ENCODE results near the gene PPM1H.
A peak's percentile ranks its signal among the peaks of the same experiment; 100 is the strongest.

Gene PPM1H

DNA sequence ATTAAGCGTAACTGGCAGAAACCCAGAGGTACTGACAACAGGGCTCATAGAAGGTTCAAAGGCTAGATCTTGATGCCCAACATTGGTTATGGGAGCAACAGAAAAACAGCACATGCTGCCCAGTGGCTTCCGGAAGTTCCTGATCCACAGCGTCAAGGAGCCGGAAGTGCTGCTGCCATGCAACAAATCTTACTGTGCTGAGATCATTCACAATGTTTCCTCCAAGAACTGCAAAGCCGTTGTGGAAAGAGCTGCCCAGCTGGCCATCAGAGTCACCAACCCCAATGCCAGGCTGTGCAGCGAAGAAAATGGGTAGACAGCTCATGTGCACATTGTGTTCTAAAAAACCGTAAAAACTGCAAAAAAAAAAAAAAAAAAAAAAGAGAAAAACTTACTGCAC is 276.0 kb downstream of the PPM1H start:
- peaks cover 0 to 10% of the 10 kb centered on the region in 2 donors for H3K9me3 ChIP-seq (replicated peaks in 1 of 2; ENCODE audit: control insufficient read depth in 2 of 2, insufficient read depth in 1 of 2, low read depth in 1 of 2, low read length in 2 of 2)
- WGBS, 2 donors (ENCODE audit: extremely low coverage in 2 of 2, insufficient read length in 2 of 2, insufficient replicate concordance in 1 of 2) = no CpG with 5 or more reads among the region's 7 CpGs
- no peaks in the 10 kb centered on the region for H3K27me3 ChIP-seq (ENCODE audit: control insufficient read depth in 3 of 3, insufficient read depth in 3 of 3, low read depth in 1 of 3, low read length in 3 of 3)
- DNase-seq (ENCODE audit: low spot score) = no peak
- H2AK5ac ChIP-seq (ENCODE audit: low read depth, low read length) = peak overlapping the region; percentile 40
- H4K8ac ChIP-seq (ENCODE audit: low read depth, low read length) = no peak overlapping the region
- no peak overlapping the region for H2BK120ac ChIP-seq (ENCODE audit: low read depth, low read length)
- H3K36me3 ChIP-seq (replicated peaks in 1 of 2; ENCODE audit: control insufficient read depth in 2 of 2, insufficient read depth in 2 of 2, low read length in 2 of 2) = no peaks in the 10 kb centered on the region
- H3K4ac ChIP-seq (ENCODE audit: low read length) = no peak overlapping the region
- H2AFZ ChIP-seq (ENCODE audit: low read length) = no peak overlapping the region
- H3K14ac ChIP-seq (ENCODE audit: low read length) = no peak overlapping the region
- H3K4me3 ChIP-seq (ENCODE audit: low read length in 2 of 2) = no peak overlapping the region
- H3K79me1 ChIP-seq (ENCODE audit: low read depth, low read length) = no peaks in the 10 kb centered on the region
- H2BK15ac ChIP-seq (ENCODE audit: low read length) = peak overlapping the region; percentile 51
- no peak overlapping the region for H4K91ac ChIP-seq (ENCODE audit: low read depth, low read length, poor library complexity)
- no peak overlapping the region for H2BK5ac ChIP-seq (ENCODE audit: low read length)
- H2BK12ac ChIP-seq (ENCODE audit: low read length) = no peak overlapping the region
- no peak overlapping the region for H3K9ac ChIP-seq (ENCODE audit: low read depth, low read length, poor library complexity)
- H3K23ac ChIP-seq (ENCODE audit: low read depth, low read length, poor library complexity) = no peak overlapping the region
- H3K4me1 ChIP-seq (ENCODE audit: control insufficient read depth in 2 of 2, insufficient read depth in 1 of 2, low read depth in 1 of 2, low read length in 2 of 2) = peaks cover 40 to 46% of the 10 kb centered on the region in 2 donors
- H3K18ac ChIP-seq (ENCODE audit: low read length) = peak overlapping the region; percentile 51
- peak overlapping the region; percentile 18 for H3K27ac ChIP-seq (replicated peaks; ENCODE audit: low read length)
- H3K4me2 ChIP-seq (ENCODE audit: insufficient read depth, low read length, poor library complexity, severe bottlenecking) = no peak overlapping the region

DNA sequence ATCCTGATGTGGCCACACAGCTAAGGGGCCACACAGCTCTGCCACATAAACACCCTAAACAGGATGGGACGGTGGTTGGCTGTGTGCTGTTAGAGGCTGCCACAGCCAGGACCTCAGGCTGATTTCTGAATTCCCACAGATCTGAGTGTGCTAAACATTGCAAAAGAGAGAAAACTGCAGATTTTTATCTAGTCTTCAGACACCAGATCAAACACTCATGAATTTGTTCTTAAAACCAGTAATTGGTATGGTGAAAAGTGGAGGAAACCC is 277.7 kb downstream of the PPM1H start:
- H3K4ac ChIP-seq (ENCODE audit: low read length) = no peak overlapping the region
- no peak overlapping the region for H3K4me2 ChIP-seq (ENCODE audit: insufficient read depth, low read length, poor library complexity, severe bottlenecking)
- H3K23ac ChIP-seq (ENCODE audit: low read depth, low read length, poor library complexity) = no peak overlapping the region
- peaks cover 44 to 58% of the 10 kb centered on the region in 2 donors for H3K4me1 ChIP-seq (ENCODE audit: control insufficient read depth in 2 of 2, insufficient read depth in 1 of 2, low read depth in 1 of 2, low read length in 2 of 2)
- no peak overlapping the region for H4K8ac ChIP-seq (ENCODE audit: low read depth, low read length)
- H3K14ac ChIP-seq (ENCODE audit: low read length) = no peak overlapping the region
- H3K18ac ChIP-seq (ENCODE audit: low read length) = peak overlapping the region; percentile 68
- peaks cover 0 to 10% of the 10 kb centered on the region in 2 donors for H3K9me3 ChIP-seq (replicated peaks in 1 of 2; ENCODE audit: control insufficient read depth in 2 of 2, insufficient read depth in 1 of 2, low read depth in 1 of 2, low read length in 2 of 2)
- H2AK5ac ChIP-seq (ENCODE audit: low read depth, low read length) = no peak overlapping the region
- no peak overlapping the region for H3K27ac ChIP-seq (replicated peaks; ENCODE audit: low read length)
- H2BK12ac ChIP-seq (ENCODE audit: low read length) = no peak overlapping the region
- H3K27me3 ChIP-seq (ENCODE audit: control insufficient read depth in 3 of 3, insufficient read depth in 3 of 3, low read depth in 1 of 3, low read length in 3 of 3) = no peaks in the 10 kb centered on the region
- H3K79me1 ChIP-seq (ENCODE audit: low read depth, low read length) = no peaks in the 10 kb centered on the region
- H3K4me3 ChIP-seq (ENCODE audit: low read length in 2 of 2) = no peak overlapping the region
- no peak overlapping the region for H2BK120ac ChIP-seq (ENCODE audit: low read depth, low read length)
- H2BK5ac ChIP-seq (ENCODE audit: low read length) = no peak overlapping the region
- H2BK15ac ChIP-seq (ENCODE audit: low read length) = no peak overlapping the region
- H3K9ac ChIP-seq (ENCODE audit: low read depth, low read length, poor library complexity) = no peak overlapping the region
- no peak overlapping the region for H4K91ac ChIP-seq (ENCODE audit: low read depth, low read length, poor library complexity)
- no peak for DNase-seq (ENCODE audit: low spot score)
- WGBS, 2 donors (ENCODE audit: extremely low coverage in 2 of 2, insufficient read length in 2 of 2, insufficient replicate concordance in 1 of 2) = no CpG with 5 or more reads among the region's 1 CpG
- H2AFZ ChIP-seq (ENCODE audit: low read length) = no peak overlapping the region
- no peaks in the 10 kb centered on the region for H3K36me3 ChIP-seq (replicated peaks in 1 of 2; ENCODE audit: control insufficient read depth in 2 of 2, insufficient read depth in 2 of 2, low read length in 2 of 2)

DNA sequence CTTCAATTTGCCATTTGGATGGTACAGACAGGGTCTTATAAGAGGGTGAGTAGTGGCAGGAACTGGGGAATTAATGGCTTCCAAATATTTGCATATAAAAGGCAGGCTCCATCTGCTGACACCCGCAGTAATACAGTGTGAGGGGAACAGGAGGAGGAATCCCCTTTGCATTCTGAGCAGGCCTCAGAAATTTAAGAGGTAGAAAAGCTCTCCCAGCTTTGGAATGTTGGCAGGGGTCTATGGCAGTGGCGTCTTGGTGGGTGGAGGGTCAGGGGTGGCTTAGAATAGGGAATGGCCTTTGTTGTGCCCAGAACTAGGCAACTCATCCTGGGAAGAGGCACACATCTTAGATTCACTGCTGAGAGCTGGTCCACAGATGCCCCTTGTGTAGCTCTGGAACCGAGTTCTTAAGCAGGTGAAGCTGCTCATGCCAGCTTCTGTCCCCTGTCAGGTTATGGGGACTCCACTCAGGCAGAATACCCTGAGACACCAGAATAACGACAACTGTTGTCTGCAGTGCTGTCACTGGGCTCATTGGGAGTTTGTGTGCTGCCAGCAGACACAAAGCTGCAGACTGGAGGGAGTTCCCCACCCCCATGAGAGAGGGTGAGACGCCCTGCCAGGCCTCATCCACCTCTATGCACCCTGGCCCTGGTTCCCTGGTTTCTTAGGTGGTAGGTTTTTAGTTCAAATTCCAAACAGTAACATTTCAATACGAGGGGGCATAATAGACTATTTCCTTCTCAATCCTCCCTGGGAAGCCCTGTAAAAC is 278.2 kb downstream of the PPM1H start:
- Histone ChIP-seq H3K27ac (replicated peaks; ENCODE audit: low read length) (peak overlapping the region; percentile 6), H3K9ac (ENCODE audit: low read depth, low read length, poor library complexity) (no peak overlapping the region), H3K4ac (ENCODE audit: low read length) (no peak overlapping the region), H2BK5ac (ENCODE audit: low read length) (no peak overlapping the region), H4K8ac (ENCODE audit: low read depth, low read length) (no peak overlapping the region), H3K4me1 (ENCODE audit: control insufficient read depth in 2 of 2, insufficient read depth in 1 of 2, low read depth in 1 of 2, low read length in 2 of 2) (peaks cover 44 to 58% of the 10 kb centered on the region in 2 donors), H3K9me3 (replicated peaks in 1 of 2; ENCODE audit: control insufficient read depth in 2 of 2, insufficient read depth in 1 of 2, low read depth in 1 of 2, low read length in 2 of 2) (peaks cover 0 to 10% of the 10 kb centered on the region in 2 donors), H3K4me2 (ENCODE audit: insufficient read depth, low read length, poor library complexity, severe bottlenecking) (no peak overlapping the region), H2BK12ac (ENCODE audit: low read length) (peak overlapping the region; percentile 76), H2BK120ac (ENCODE audit: low read depth, low read length) (no peak overlapping the region), H3K27me3 (ENCODE audit: control insufficient read depth in 3 of 3, insufficient read depth in 3 of 3, low read depth in 1 of 3, low read length in 3 of 3) (no peaks in the 10 kb centered on the region), H2AK5ac (ENCODE audit: low read depth, low read length) (no peak overlapping the region), H3K4me3 (ENCODE audit: low read length in 2 of 2) (no peak overlapping the region), H3K36me3 (replicated peaks in 1 of 2; ENCODE audit: control insufficient read depth in 2 of 2, insufficient read depth in 2 of 2, low read length in 2 of 2) (no peaks in the 10 kb centered on the region), H2AFZ (ENCODE audit: low read length) (no peak overlapping the region), H3K23ac (ENCODE audit: low read depth, low read length, poor library complexity) (no peak overlapping the region), H3K14ac (ENCODE audit: low read length) (no peak overlapping the region), H2BK15ac (ENCODE audit: low read length) (no peak overlapping the region), H3K79me1 (ENCODE audit: low read depth, low read length) (no peaks in the 10 kb centered on the region), H4K91ac (ENCODE audit: low read depth, low read length, poor library complexity) (no peak overlapping the region), H3K18ac (ENCODE audit: low read length) (peak overlapping the region; percentile 81)
- no peak for DNase-seq (ENCODE audit: low spot score)
- no CpG with 5 or more reads among the region's 6 CpGs for WGBS, 2 donors (ENCODE audit: extremely low coverage in 2 of 2, insufficient read length in 2 of 2, insufficient replicate concordance in 1 of 2)

DNA sequence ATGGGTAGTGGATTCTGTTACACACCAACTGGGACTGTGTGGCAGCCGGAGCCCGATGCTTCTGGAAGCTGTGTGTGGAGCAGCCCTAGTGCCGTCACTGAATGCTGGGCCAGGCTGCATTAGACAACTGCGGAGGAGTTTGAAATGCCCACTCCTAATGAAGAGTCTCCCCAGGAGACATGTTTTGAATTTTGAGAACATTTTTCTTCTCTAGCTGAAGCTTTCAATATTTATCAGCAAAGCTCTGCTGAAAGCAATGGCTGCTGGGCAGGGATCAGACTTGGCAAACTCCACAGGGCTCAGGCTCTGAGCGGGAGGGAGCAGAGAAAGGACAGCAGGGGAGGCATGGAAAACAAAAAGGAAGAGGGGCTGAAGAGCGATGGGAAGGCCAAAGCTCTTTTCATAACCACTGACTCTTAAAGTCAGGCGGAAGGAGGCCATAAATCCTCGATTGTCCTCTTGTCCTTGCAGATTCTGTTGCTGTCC is 279.2 kb downstream of the PPM1H start:
- Histone ChIP-seq H3K18ac (ENCODE audit: low read length) (no peak overlapping the region), H3K23ac (ENCODE audit: low read depth, low read length, poor library complexity) (no peak overlapping the region), H3K9ac (ENCODE audit: low read depth, low read length, poor library complexity) (no peak overlapping the region), H3K27me3 (ENCODE audit: control insufficient read depth in 3 of 3, insufficient read depth in 3 of 3, low read depth in 1 of 3, low read length in 3 of 3) (no peaks in the 10 kb centered on the region), H4K8ac (ENCODE audit: low read depth, low read length) (no peak overlapping the region), H2BK15ac (ENCODE audit: low read length) (no peak overlapping the region), H3K4me1 (ENCODE audit: control insufficient read depth in 2 of 2, insufficient read depth in 1 of 2, low read depth in 1 of 2, low read length in 2 of 2) (peaks cover 44 to 58% of the 10 kb centered on the region in 2 donors), H4K91ac (ENCODE audit: low read depth, low read length, poor library complexity) (no peak overlapping the region), H3K27ac (replicated peaks; ENCODE audit: low read length) (peak overlapping the region; percentile 57), H3K4me3 (ENCODE audit: low read length in 2 of 2) (no peak overlapping the region), H2BK12ac (ENCODE audit: low read length) (no peak overlapping the region), H2BK120ac (ENCODE audit: low read depth, low read length) (peak overlapping the region; percentile 30), H3K9me3 (replicated peaks in 1 of 2; ENCODE audit: control insufficient read depth in 2 of 2, insufficient read depth in 1 of 2, low read depth in 1 of 2, low read length in 2 of 2) (peaks cover 0 to 14% of the 10 kb centered on the region in 2 donors), H2BK5ac (ENCODE audit: low read length) (no peak overlapping the region), H3K14ac (ENCODE audit: low read length) (no peak overlapping the region), H3K4me2 (ENCODE audit: insufficient read depth, low read length, poor library complexity, severe bottlenecking) (no peak overlapping the region), H3K4ac (ENCODE audit: low read length) (no peak overlapping the region), H2AFZ (ENCODE audit: low read length) (peak overlapping the region; percentile 10), H3K36me3 (replicated peaks in 1 of 2; ENCODE audit: control insufficient read depth in 2 of 2, insufficient read depth in 2 of 2, low read length in 2 of 2) (no peaks in the 10 kb centered on the region), H3K79me1 (ENCODE audit: low read depth, low read length) (no peaks in the 10 kb centered on the region), H2AK5ac (ENCODE audit: low read depth, low read length) (no peak overlapping the region)
- DNase-seq (ENCODE audit: low spot score) = no peak
- no CpG with 5 or more reads among the region's 8 CpGs for WGBS, 2 donors (ENCODE audit: extremely low coverage in 2 of 2, insufficient read length in 2 of 2, insufficient replicate concordance in 1 of 2)

Measured in neuronal stem cell (in vitro differentiated cells).